AG10803 (cell line): Measurements from ENCODE around the gene ESYT3.

ENCODE experiments used
- DNase-seq: peaks from one replicate; pipeline ENCODE4 v3.0.0; 2010; ENCODE audit warnings: low read depth
- H3K4me3 ChIP-seq: 2 replicates; pipeline ENCODE4 v1.5.1; 2011; ENCODE audit warnings: mild to moderate bottlenecking, low read length, control low read depth
- TF ChIP-seq, protein P1 (sequence below): conservative IDR thresholded peaks from 2 replicates; pipeline ENCODE4 v1.5.1; 2011; ENCODE audit warnings: mild to moderate bottlenecking, low read length, control low read depth, inconsistent platforms

ESYT3 gene

DNA sequence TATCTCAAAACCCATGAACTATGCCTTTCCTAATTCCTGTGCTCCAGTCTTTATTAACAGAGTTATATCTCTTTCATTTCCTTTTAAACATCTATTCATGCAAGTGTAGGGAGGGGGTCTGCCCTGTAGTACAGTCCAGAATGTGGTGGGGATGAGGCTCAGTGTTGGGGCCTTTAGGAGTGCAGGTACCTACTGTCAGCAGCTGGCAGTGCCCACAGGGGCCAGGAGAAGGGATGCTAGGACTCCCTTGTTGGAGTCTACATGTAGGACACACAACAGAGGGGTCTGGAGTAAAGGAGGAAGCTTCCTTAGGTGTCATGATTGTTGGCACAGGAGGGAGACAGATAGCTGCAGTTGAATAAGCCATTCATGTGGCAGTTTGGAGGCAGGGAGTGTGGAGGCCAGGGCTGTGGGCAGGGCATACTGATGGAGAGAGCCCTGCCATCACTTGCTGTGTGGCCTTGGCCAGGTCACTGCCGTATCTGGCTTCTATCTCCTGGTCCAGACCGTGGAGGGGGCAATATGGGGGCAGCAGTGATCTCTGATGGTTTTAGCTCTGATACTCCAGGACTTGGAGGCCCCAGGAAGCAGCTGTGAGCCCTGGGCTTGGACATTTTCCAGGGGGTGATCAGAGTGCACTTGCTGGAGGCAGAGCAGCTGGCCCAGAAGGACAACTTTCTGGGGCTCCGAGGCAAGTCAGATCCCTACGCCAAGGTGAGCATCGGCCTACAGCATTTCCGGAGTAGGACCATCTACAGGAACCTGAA, 29.5 kb downstream of the ESYT3 start:
- DNase-seq: no peak
- TF ChIP-seq, protein P1, sequence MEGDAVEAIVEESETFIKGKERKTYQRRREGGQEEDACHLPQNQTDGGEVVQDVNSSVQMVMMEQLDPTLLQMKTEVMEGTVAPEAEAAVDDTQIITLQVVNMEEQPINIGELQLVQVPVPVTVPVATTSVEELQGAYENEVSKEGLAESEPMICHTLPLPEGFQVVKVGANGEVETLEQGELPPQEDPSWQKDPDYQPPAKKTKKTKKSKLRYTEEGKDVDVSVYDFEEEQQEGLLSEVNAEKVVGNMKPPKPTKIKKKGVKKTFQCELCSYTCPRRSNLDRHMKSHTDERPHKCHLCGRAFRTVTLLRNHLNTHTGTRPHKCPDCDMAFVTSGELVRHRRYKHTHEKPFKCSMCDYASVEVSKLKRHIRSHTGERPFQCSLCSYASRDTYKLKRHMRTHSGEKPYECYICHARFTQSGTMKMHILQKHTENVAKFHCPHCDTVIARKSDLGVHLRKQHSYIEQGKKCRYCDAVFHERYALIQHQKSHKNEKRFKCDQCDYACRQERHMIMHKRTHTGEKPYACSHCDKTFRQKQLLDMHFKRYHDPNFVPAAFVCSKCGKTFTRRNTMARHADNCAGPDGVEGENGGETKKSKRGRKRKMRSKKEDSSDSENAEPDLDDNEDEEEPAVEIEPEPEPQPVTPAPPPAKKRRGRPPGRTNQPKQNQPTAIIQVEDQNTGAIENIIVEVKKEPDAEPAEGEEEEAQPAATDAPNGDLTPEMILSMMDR: no peak
- H3K4me3 ChIP-seq: no peak overlapping the region

DNA sequence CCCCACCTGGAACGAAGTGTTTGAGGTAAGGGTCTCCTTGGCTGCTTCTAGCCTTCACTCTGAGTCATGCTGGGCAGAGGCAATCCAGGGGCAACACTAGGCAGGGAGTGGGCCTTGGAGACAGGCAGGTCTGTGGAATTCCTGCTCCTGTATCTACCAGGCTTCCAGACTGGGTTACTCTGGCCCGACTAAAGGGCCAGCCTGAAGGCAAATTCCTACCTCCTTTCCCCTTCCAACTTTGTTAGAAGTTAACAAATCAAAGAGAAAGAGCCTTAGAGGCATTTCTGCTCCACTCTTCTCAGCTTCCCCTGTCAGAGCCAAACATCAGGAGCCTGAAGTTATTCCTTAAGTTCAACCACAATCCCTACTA, 30.1 kb downstream of the ESYT3 start:
- TF ChIP-seq, protein P1: no peak
- no peak overlapping the region for H3K4me3 ChIP-seq
- no peak for DNase-seq

DNA sequence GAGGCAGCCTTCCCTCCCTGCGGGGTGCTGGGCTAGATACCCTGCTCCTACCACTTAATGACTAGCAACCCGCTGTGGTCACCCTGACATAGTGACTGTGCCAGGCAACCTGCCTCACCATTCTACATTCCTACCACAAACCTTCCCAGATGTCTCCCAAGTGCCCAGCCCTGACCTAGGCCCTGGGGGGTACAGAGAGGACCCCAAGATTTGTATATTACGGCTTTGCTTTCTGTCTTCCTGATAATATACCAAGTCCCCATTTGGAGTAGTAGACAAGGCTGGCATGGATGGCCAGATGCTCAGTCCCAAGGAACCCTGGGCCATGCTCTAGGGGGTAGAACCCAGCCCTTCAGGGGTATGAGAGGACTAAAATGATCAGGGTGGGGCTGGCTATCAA, 31.0 kb downstream of the ESYT3 start:
- TF ChIP-seq, protein P1: no peak
- no peak overlapping the region for H3K4me3 ChIP-seq
- no peak for DNase-seq

GRCh38 chr3:138465925-138466324, 31.5 kb downstream of the ESYT3 start:
- TF ChIP-seq, protein P1: no peak
- H3K4me3 ChIP-seq: no peak overlapping the region
- DNase-seq: no peak

DNA sequence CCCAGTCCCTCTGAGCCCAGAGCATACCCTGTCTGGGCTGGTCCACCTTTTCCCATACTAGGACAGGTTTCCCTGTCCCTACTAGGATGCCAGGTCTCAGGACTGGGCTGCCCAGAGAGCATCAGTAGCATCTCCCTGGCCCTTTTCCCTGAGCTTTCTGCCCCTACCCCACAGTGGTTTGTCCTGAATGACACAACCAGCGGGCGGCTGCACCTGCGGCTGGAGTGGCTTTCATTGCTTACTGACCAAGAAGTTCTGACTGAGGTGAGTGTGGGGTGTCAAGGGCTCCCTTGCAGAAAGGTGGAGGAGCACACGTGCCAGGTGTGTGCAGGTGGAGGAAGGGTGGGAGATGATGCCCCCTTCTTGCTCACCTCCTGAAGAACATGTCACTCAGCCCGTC, 33.5 kb downstream of the ESYT3 start:
- H3K4me3 ChIP-seq: no peak overlapping the region
- TF ChIP-seq, protein P1: no peak
- DNase-seq: no peak

- no peak overlapping the region for H3K4me3 ChIP-seq
- TF ChIP-seq, protein P1: no peak
- DNase-seq: no peak
These were observed 34.0 kb downstream of the ESYT3 start for GRCh38 chr3:138468451-138468850.

GRCh38 chr3:138468886-138469285, 34.5 kb downstream of the ESYT3 start:
- peak; percentile 22 for DNase-seq
- H3K4me3 ChIP-seq: no peak overlapping the region
- TF ChIP-seq, protein P1: no peak
